Right lobe of liver (tissue), 6 donors: ENCODE measurements around the gene MYO5A. TPM values are rescaled to one million over a fixed set of nuclear protein-coding genes. Genes with fewer than 3 reads are reported as not detected.

ENCODE experiments used
- ATAC-seq, 4 donors: fragments of 200-7000 bp; cut with Tn5 transposase; one replicate each; pipeline ENCODE4 v1.9.1; 2020; ENCODE audit warnings: mild to moderate bottlenecking in 4 of 4, moderate library complexity in 4 of 4
- DNase-seq, 3 donors: peaks; one replicate each; pipeline ENCODE4 v3.0.0-alpha.2; 2020
- H3K27ac ChIP-seq, 3 donors: fragments of 200-600 bp; one replicate each; pipeline ENCODE4 v1.8.0; 2022
- H3K27me3 ChIP-seq, 2 donors: fragments of 200-600 bp; one replicate each; pipeline ENCODE4 v1.8.0; 2022
- H3K36me3 ChIP-seq, 4 donors: fragments of 200-600 bp; sonication (generic) in 1 of 4; one replicate each; pipeline versions ENCODE4 v1.5.1 to v1.8.0; 2017 to 2022; ENCODE audit warnings: control low read depth in 1 of 4
- H3K4me1 ChIP-seq, 4 donors: fragments of 200-600 bp; sonication (generic) in 1 of 4; one replicate each; pipeline versions ENCODE4 v1.5.1 to v1.8.0; 2017 to 2022; ENCODE audit warnings: control low read depth in 1 of 4
- H3K4me3 ChIP-seq, 3 donors: fragments of 200-600 bp; one replicate each; pipeline ENCODE4 v1.8.0; 2022
- H3K9me3 ChIP-seq, 4 donors: fragments of 200-600 bp; sonication (generic) in 1 of 4; one replicate each; pipeline versions ENCODE4 v1.5.1 to v1.8.0; 2017 to 2022; ENCODE audit warnings: control low read depth in 1 of 4
- CTCF ChIP-seq, 4 donors: fragments of 200-600 bp in 3 of 4; fragments of 450-650 bp in 1 of 4; IDR thresholded peaks; one replicate each; pipeline versions ENCODE4 v1.5.1 to v1.8.0; 2016 to 2022; ENCODE audit warnings: antibody characterized with exemption in 4 of 4, mild to moderate bottlenecking in 2 of 4
- POLR2A ChIP-seq: fragments of 450-650 bp; IDR thresholded peaks from one replicate; pipeline ENCODE4 v1.6.1; 2017; ENCODE audit warnings: antibody characterized with exemption, mild to moderate bottlenecking
- WGBS: methylation state at CpG from one replicate; pipeline ENCODE4 v1.1.6; 2018; ENCODE audit warnings: low coverage, low lambda C conversion rate; ENCODE audit not compliant: insufficient coverage; ENCODE audit errors: missing lambda C conversion rate; 5-methylcytosine and 5-hydroxymethylcytosine counted together
- intact Hi-C, 2 donors: fragments of 100-400 bp; cut with DNase I; formaldehyde crosslinking; loops; one replicate each; pipeline versions ENCODE4 v1.11.2 to v1.14.1; 2022
- total RNA-seq, 6 experiments: library from RNA; depleted of rRNA in 2 of 6; stranded (reverse); fragments of >200 nt in 2 of 6; fragmentation: NEBNext Ultra II Directional in 3 of 6; extraction: Animal tissue kit (Norgen Biotek cat#: 25700) in 3 of 6; gene quantifications; one replicate each; pipeline versions ENCODE4 v1.1.0 to v1.2.4, GENCODE V29; 2016 to 2023
- donor health status: DM: no; HTN: yes; CAD: no.
- donor health status: DM: no; HTN: no; CAD: no.
- donor health status: DM: no; HTN: no; CAD: no.
- donor health status: DM: no; HTN: yes; CAD: no.
- donor health status: DM: no; HTN: yes; CAD: no.

Gene MYO5A
- total RNA-seq, 6 experiments from 2014 or later = 3.2 to 13.3 (median 5.0) TPM

GRCh38 chr15:52437646-52438045 lies 91.0 kb downstream of the MYO5A start:
- no peak for ATAC-seq

GRCh38 chr15:52436981-52437380 lies 91.7 kb downstream of the MYO5A start:
- 69% methylated on average over 2 of the region's 3 CpGs for WGBS
- ATAC-seq (no peak), DNase-seq (no peak)
- H3K27me3 ChIP-seq = no peaks in the 10 kb centered on the region
- H3K27ac ChIP-seq = no peak overlapping the region
- no peaks in the 10 kb centered on the region for H3K4me1 ChIP-seq
- H3K36me3 ChIP-seq = no peaks in the 10 kb centered on the region
- no peaks in the 10 kb centered on the region for H3K9me3 ChIP-seq
- TF ChIP-seq CTCF (IDR thresholded peaks at IDR 0.05) (no peak), POLR2A (no peak)
- H3K4me3 ChIP-seq = no peak overlapping the region
- intact Hi-C loops = no loop called here

More at GRCh38 chr15:52437646-52438045, 91.0 kb downstream of the MYO5A start:
- TF ChIP-seq POLR2A = no peak
- no peak for TF ChIP-seq CTCF (IDR thresholded peaks at IDR 0.05)
- no peak for DNase-seq
- Histone ChIP-seq H3K27ac (no peak overlapping the region), H3K27me3 (no peaks in the 10 kb centered on the region), H3K4me3 (no peak overlapping the region), H3K36me3 (no peaks in the 10 kb centered on the region), H3K9me3 (no peaks in the 10 kb centered on the region), H3K4me1 (no peaks in the 10 kb centered on the region)
- intact Hi-C loops = no loop called here

- Histone ChIP-seq H3K4me1 (no peaks in the 10 kb centered on the region), H3K36me3 (no peaks in the 10 kb centered on the region), H3K27me3 (no peaks in the 10 kb centered on the region), H3K9me3 (no peaks in the 10 kb centered on the region), H3K27ac (no peak overlapping the region), H3K4me3 (no peak overlapping the region)
- ATAC-seq (no peak), DNase-seq (no peak)
- WGBS = 90% methylated on average over 3 of the region's 3 CpGs
- TF ChIP-seq CTCF (IDR thresholded peaks at IDR 0.05) (no peak), POLR2A (no peak)
- intact Hi-C loops = no loop called here
Observed at GRCh38 chr15:52434885-52435284, 93.8 kb downstream of the MYO5A start.

GRCh38 chr15:52428297-52428696 lies 100.4 kb downstream of the MYO5A start:
- no peak for DNase-seq
- TF ChIP-seq CTCF (IDR thresholded peaks at IDR 0.05) (no peak), POLR2A (no peak)
- H3K36me3 ChIP-seq = no peaks in the 10 kb centered on the region
- no peak overlapping the region for H3K4me3 ChIP-seq
- no peak for ATAC-seq
- H3K9me3 ChIP-seq = no peaks in the 10 kb centered on the region
- intact Hi-C loops = no loop called here
- 80% methylated on average over 4 of the region's 4 CpGs for WGBS
- no peak overlapping the region for H3K27ac ChIP-seq
- H3K27me3 ChIP-seq = no peaks in the 10 kb centered on the region
- H3K4me1 ChIP-seq = no peaks in the 10 kb centered on the region

- intact Hi-C loops = no loop called here
- H3K27ac ChIP-seq = no peak overlapping the region
- no peaks in the 10 kb centered on the region for H3K27me3 ChIP-seq
- H3K4me3 ChIP-seq = no peak overlapping the region
- H3K9me3 ChIP-seq = no peaks in the 10 kb centered on the region
- no peaks in the 10 kb centered on the region for H3K4me1 ChIP-seq
- no peaks in the 10 kb centered on the region for H3K36me3 ChIP-seq
- TF ChIP-seq CTCF (IDR thresholded peaks at IDR 0.05) = no peak
- TF ChIP-seq POLR2A = no peak
- 50% methylated on average over 3 of the region's 3 CpGs for WGBS
- DNase-seq (no peak), ATAC-seq (no peak)
Observed at GRCh38 chr15:52427804-52428203, 100.9 kb downstream of the MYO5A start.
